HT1080 (cell line): ENCODE results near the gene RAF1. TPM values are rescaled to one million over a fixed set of nuclear protein-coding genes. Genes with fewer than 3 reads are reported as not detected.
A peak's percentile ranks its signal among the peaks of the same experiment; 100 is the strongest.
"Not testable (repeated sequence)": the region's sequence is repeated elsewhere in the genome, so short reads cannot be mapped to it uniquely, and the experiment has no call there.

Source experiments
- DNase-seq: peaks from one replicate; pipeline ENCODE4 v3.0.0-alpha.2; 2015; ENCODE audit warnings: low read depth
- polyA plus RNA-seq, 2 experiments: library from polyadenylated mRNA; depleted of rRNA; stranded (reverse); fragments of >200 nt; gene quantifications; 2 replicates each; pipeline ENCODE4 v1.2.3, GENCODE V29; 2015
- total RNA-seq: library from RNA; depleted of rRNA; stranded (reverse); fragments of >200 nt; shearing (Covaris generic); gene quantifications from 2 replicates; pipeline ENCODE4 v1.2.3, GENCODE V29; 2014; rRNA removed

RAF1 gene
- total RNA-seq: 110 and 111 TPM in 2 replicates
- 67.6 and 70.3 TPM in 2 replicates for polyA plus RNA-seq (2015; cell fraction: cytosol; rRNA removed)
- polyA plus RNA-seq (2015; cell fraction: nucleus; rRNA removed): 91.8 and 94.2 TPM in 2 replicates

DNA sequence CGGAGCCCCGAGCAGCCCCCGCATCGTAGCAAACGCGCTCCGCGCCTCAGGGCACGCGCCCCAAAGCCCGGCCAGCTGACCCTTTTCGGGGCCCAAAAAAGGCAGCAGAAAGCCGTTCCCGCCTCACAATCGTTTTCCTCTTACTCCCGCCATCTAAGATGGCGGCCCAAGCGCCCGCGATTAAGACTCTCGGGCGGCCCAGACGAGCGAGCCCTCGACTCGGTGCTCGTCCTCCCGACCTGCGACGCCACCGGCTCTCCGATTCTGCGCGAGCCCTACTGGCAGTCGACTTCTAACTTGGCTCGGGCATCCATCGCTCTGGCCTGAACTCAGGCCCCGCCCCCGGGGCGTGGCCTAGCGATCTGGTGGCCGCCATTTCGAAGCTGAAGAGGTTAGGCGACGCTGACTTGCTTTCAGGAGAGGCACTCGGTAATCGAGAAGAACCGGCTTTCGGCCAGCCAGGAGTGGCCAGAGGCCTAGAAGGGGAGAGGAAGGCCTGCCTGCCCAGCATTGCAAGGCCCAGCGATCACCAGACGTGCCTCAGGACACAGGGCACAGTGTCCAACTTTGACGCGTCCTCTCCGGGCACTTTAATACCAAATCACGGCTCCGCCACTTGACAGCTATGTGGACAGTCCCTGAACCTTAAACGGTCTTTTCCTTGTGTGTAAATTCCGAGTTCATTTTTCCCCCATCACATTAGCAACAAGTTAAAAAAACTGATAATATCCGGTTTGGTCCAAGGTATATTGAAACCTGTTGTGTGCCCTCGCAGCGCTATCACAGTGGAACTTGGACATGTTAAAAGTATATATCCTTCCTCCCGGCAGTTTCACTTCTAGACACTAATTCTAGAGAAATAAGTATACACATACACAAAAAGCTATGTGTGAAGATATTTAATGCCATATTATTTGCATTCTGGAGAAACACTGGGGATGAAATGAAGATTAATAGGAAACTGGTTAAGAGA, at the start of gene RAF1:
RAF1 (minus strand) TSS at position 182 of the 973 bp plus-strand sequence. CDS start 45,396 bp downstream, outside the sequence.
- DNase-seq: peak; percentile 97

- no peak for DNase-seq
Measured at GRCh38 chr3:12710062-12710461, 46.1 kb upstream of the RAF1 start.

DNA sequence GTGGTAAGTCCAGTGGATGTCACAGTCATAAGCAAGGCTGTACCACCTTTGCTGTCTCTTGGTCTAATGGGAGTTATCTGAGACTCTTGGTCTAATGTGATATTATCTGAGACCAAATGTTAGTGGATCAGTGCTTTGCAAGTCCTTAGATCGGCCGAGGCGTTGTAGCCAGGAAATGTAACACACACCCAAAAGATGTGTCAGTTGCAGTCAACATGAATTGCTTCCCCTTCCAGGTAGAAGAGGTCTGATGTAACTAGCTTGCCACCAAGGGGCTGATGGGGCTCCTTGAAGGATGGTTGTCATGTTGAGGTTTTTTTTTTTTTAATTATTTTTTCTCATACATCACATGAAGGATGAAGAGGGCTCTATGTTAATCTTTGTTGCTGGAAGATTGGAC, 45.4 kb upstream of the RAF1 start:
- DNase-seq: no peak

GRCh38 chr3:12708584-12709192, 44.8 kb upstream of the RAF1 start:
- peak; percentile 67 for DNase-seq

DNA sequence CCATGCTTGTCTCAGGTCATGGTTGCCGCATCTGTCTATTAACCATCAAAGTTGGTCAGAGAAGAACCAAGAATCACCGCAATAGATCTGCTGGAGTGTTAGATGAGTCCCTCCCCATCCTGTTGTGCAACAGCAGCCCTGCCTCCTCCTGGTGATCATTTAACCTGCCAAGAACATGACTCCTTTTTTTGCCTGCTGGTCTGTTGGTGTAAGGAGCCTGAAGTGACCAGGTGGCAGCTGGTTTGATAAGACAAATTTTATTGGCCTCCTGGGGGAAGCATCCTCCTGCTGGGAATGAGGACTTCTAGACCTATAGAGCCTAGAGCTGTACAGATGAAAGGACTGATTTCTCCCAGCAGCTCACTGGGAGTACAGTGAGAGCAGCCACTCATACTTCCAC, 43.5 kb upstream of the RAF1 start:
- DNase-seq: no peak

DNA sequence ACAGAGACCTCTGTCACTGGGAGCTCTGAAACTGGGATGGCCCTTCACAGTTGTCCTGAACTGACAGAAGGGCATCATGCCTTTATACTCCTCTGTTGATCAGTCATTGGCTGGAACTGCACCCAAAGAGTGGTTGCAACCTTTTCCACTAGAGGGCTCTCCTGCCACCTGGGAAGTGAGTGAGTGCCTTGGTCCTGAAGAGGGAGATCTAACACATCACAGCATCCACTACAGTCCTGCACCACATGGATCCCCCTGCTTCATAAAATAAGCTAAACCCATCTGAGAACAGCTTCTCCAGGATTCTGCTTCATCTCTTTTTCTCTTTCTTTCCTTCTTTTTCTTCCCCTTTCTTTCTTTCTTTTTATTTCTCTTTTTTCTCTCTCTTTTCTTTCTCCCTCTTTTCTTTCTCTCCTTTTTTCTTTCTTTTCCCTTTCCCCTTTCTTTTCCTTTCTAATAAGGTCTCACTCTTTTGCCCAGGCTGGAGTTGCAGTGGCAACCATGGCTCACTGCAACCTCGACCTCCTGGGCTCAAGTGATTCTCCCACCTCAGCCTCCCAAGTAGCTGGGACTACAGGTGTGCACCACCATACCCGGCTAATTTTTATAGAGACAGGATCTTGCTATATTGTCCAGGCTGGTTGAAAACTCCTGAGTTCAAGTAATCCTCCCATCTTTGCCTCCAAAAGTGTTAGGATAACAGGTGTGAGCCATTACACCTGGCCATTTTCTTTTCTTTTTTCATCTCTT, 42.8 kb upstream of the RAF1 start:
- peak; percentile 78 for DNase-seq

DNA sequence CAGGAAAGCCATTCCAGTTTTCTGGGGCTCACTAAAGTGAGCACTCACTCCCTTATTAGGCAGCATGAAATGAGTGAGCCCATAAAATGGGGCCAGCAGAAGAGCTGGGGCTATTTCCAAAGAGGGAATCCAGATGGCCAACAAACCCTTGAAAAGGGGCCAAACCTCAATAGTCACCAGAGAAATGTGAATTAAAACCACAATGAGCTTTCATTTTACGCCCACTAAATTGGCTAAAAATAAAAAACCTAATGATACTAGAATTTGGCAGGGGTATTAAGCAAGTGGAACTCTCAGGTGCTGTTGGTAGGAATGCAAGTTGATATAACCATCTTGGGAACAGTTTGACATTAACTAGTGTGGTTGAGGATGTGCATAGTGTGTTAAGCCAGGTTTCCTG, 42.1 kb upstream of the RAF1 start:
- DNase-seq: no peak

DNA sequence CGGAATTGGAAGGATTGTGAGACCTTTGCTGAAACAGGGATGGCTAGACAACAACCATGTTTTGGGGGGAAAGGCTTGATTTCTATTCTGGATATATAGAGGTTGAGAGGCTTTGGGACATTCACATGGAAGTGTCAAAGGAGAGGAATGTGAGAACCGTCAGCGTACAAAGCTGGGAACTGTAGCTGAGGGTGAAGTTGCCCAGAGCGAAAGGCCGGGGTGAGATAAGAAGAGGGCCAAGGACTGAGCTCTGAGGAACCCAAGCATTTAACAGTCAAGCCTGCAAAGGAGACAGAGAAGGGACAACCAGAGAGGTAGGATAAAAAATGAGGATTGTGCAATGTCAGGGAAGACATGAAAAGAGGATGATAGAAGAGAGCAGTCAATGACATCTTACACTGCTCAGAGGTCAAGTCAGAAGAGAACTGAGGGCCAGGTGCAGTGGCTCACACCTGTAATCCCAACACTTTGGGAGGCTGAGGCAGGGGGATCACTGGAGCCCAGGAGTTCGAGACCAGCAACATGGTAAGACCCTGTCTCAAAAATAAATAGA, 41.5 kb upstream of the RAF1 start:
- DNase-seq: no peak

DNA sequence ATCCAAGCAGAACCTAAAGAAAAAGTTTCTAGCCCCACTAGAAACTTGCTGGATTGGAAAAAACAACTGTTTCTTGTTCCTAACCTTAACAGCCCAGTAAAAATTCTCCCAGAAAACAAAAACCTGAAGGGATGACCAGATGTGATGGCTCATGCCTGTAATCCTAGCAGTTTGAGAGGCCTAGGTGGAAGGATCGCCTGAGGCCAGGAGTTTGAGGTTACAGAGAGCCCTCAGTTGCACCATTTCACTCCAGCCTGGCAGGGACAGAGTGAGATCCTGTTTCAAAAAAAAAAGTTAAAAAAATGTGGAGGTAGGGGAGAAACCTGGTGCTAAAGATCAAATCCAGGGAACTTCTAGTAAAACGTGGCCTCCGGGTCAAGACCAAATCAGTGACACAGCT, 38.6 kb upstream of the RAF1 start:
- no peak for DNase-seq

- not testable (repeated sequence) for DNase-seq
Measured at GRCh38 chr3:12701601-12702000, 37.7 kb upstream of the RAF1 start.

GRCh38 chr3:12700800-12701199, 36.9 kb upstream of the RAF1 start:
- no peak for DNase-seq

- no peak for DNase-seq
Measured at GRCh38 chr3:12695916-12696315, 32.0 kb upstream of the RAF1 start.

DNA sequence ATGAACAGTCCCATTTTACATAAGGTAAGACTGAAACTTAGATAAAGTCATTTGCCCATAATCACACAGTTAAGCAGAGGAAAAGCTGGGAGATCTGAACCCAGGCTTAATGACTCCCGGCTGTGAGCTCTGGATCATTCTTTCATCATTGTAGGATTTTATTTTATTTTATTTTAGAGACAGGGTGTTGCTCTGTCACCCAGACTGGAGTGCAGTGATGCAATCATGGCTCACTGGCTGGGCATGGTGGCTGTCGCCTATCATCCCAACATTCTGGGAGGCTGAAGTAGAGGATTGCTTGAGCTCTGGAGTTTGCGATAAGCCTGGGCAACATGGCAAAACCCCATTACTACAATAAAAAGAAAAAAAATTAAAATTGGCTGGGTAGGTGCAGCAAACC, 31.2 kb upstream of the RAF1 start:
- DNase-seq: no peak

DNA sequence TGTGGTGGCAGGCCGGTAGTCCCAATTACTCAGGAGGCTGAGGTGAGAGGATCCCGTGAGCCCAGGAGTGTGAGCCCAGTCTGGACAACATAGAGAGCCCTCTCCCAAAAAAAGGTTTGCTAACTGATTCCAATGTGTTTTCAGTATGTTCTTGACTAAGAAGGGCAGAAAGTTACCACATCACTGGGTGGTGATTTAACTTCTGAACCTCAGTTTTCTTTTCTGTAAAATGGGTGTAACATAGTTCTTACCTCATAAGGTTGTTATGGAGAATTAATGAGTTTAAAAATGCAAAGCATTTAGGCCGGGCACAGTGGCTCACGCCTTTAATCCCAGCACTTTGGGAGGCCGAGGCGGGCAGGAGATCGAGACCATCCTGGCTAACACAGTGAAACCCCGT, 28.5 kb upstream of the RAF1 start:
- no peak for DNase-seq

GRCh38 chr3:12689997-12690711, 26.2 kb upstream of the RAF1 start:
- DNase-seq: no peak

DNA sequence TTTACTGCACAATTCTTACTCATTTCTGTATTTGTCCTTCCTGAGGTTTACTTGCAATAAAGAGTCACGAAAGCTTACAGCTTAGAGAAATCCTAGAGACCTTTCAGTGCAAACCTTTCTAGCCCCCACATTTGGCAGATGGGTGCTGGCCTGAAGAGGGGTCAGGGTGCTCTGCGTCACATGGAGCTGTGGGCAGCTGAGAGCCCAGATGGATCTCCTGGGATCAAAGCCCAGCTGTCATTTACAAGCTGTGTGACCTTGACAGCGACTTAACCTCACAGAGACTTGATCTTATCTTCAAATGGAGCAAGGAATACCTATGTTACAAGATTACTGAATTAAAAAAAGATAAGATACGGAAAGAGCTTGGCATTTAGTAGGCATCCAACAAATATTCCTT, 24.0 kb upstream of the RAF1 start:
- no peak for DNase-seq

DNA sequence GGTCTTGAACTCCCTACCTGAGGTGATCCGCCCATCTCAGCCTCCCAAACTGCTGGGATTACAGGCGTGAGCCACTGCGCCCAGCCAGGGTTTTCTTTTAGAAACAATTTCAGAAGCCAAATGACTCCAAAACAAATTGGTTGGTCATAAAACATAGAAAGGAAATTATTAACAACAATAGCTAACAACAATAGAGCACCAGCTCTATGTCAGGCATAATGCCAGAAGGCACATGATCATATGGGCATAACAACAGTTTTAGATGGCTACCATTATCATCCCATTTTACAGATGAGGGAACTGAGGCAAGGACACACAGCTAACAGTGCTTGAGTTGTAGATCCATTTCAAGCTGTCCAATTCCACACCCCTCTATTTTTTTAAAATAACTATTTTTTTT, 22.2 kb upstream of the RAF1 start:
- DNase-seq: no peak

- DNase-seq: peak; percentile 54
Measured at GRCh38 chr3:12681943-12682390, 18.1 kb upstream of the RAF1 start.

DNA sequence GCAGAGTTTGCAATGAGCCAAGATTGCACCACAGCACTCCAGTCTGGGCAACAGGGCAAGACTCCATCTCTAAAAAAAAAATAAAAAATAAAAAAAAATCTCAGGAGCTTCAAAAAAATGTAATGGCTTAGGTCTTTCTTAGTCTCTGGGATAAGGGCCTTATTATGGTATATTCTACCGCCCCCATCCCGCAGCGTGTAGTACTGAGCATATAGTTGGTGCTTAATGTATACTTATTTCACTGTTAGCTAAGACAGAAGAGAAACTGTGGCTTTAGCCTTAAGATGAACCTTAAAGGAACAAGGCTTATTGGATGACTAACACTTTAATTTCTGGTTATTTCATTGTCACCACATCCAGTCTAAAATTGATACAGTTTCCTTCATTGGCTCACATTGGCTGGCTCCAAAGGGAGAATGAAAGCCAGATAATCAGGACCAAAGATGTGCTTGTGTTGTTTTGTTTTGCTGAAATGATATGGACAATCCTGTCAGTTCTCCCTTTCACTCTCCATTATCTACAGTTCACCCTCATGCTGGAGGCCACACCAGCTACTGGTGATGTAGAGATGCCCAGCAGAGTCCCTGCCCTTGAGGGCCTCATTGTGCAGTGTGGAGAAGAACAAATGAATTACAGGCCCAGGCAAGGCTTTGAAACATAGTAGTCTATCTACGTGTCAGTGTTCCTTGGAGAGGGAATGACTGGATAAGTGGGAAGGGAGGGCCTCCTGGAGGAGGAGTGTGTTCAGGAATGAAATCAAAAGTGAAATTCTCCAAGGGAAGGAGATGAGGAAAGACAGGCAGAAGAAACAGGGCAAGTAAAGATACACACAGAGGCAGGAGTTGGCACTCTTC, 17.4 kb upstream of the RAF1 start:
- DNase-seq: no peak

GRCh38 chr3:12679468-12679867, 15.6 kb upstream of the RAF1 start:
- DNase-seq: peak; percentile 34
